Erythroblast (primary cell): ENCODE measurements around the gene IFI44.

Experiments used
- GATA1 ChIP-seq: IDR thresholded peaks from 2 replicates; pipeline ENCODE4 v1.6.1; 2011; ENCODE audit warnings: low read depth, mild to moderate bottlenecking, control low read depth, low read length, moderate library complexity
- POLR2A ChIP-seq: IDR thresholded peaks from 2 replicates; pipeline ENCODE4 v1.6.1; 2011; ENCODE audit warnings: mild to moderate bottlenecking, low read length

- no peak for TF ChIP-seq POLR2A
- TF ChIP-seq GATA1, result no peak
These were observed 28.2 kb downstream of the IFI44 start for GRCh38 chr1:78677788-78678187.
